ENCODE measurements around the gene PSD4. TPM values are rescaled to one million over a fixed set of nuclear protein-coding genes. Genes with fewer than 3 reads are reported as not detected.

Gene PSD4
- polyA plus RNA-seq, 1 donor from 2014 or later = 0.67 TPM

GRCh38 chr2:113150258-113150601, 23.5 kb upstream of the PSD4 start:
- no peaks in the 10 kb centered on the region for H3K79me2 ChIP-seq (replicated peaks; ENCODE audit: insufficient read depth, low read length)
- H3K9me3 ChIP-seq (ENCODE audit: low read length) = no peaks in the 10 kb centered on the region
- H3K9ac ChIP-seq (ENCODE audit: low read length) = no peak overlapping the region
- H3K4me2 ChIP-seq (ENCODE audit: low read length) = no peak overlapping the region
- no peaks in the 10 kb centered on the region for H4K20me1 ChIP-seq (ENCODE audit: insufficient read depth)
- no peak overlapping the region for H2AFZ ChIP-seq (ENCODE audit: low read depth, low read length)
- no peaks in the 10 kb centered on the region for H3K27me3 ChIP-seq (ENCODE audit: insufficient read depth, low read depth, low read length)
- no peaks in the 10 kb centered on the region for H3K9me2 ChIP-seq (ENCODE audit: insufficient read depth, low read length)
- no peaks in the 10 kb centered on the region for H3K36me3 ChIP-seq (ENCODE audit: insufficient read depth, low read length)
- no peak for TF ChIP-seq EP300 (conservative IDR thresholded peaks at IDR 0.05; ENCODE audit: poor library complexity, severe bottlenecking)
- TF ChIP-seq, protein P1, sequence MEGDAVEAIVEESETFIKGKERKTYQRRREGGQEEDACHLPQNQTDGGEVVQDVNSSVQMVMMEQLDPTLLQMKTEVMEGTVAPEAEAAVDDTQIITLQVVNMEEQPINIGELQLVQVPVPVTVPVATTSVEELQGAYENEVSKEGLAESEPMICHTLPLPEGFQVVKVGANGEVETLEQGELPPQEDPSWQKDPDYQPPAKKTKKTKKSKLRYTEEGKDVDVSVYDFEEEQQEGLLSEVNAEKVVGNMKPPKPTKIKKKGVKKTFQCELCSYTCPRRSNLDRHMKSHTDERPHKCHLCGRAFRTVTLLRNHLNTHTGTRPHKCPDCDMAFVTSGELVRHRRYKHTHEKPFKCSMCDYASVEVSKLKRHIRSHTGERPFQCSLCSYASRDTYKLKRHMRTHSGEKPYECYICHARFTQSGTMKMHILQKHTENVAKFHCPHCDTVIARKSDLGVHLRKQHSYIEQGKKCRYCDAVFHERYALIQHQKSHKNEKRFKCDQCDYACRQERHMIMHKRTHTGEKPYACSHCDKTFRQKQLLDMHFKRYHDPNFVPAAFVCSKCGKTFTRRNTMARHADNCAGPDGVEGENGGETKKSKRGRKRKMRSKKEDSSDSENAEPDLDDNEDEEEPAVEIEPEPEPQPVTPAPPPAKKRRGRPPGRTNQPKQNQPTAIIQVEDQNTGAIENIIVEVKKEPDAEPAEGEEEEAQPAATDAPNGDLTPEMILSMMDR (IDR thresholded peaks at IDR 0.05; ENCODE audit: poor library complexity, severe bottlenecking) = no peak
- TF ChIP-seq, protein P2, sequence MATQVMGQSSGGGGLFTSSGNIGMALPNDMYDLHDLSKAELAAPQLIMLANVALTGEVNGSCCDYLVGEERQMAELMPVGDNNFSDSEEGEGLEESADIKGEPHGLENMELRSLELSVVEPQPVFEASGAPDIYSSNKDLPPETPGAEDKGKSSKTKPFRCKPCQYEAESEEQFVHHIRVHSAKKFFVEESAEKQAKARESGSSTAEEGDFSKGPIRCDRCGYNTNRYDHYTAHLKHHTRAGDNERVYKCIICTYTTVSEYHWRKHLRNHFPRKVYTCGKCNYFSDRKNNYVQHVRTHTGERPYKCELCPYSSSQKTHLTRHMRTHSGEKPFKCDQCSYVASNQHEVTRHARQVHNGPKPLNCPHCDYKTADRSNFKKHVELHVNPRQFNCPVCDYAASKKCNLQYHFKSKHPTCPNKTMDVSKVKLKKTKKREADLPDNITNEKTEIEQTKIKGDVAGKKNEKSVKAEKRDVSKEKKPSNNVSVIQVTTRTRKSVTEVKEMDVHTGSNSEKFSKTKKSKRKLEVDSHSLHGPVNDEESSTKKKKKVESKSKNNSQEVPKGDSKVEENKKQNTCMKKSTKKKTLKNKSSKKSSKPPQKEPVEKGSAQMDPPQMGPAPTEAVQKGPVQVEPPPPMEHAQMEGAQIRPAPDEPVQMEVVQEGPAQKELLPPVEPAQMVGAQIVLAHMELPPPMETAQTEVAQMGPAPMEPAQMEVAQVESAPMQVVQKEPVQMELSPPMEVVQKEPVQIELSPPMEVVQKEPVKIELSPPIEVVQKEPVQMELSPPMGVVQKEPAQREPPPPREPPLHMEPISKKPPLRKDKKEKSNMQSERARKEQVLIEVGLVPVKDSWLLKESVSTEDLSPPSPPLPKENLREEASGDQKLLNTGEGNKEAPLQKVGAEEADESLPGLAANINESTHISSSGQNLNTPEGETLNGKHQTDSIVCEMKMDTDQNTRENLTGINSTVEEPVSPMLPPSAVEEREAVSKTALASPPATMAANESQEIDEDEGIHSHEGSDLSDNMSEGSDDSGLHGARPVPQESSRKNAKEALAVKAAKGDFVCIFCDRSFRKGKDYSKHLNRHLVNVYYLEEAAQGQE (IDR thresholded peaks at IDR 0.05; ENCODE audit: borderline replicate concordance) = no peak
- TF ChIP-seq SMC3 (conservative IDR thresholded peaks at IDR 0.05; ENCODE audit: poor library complexity) = no peak
- TF ChIP-seq MXI1 (conservative IDR thresholded peaks at IDR 0.05; ENCODE audit: poor library complexity, severe bottlenecking) = no peak
- no peak for TF ChIP-seq TAF1 (IDR thresholded peaks at IDR 0.05; ENCODE audit: low read depth)
- no peak for TF ChIP-seq EZH2 (IDR thresholded peaks at IDR 0.05; ENCODE audit: borderline replicate concordance, insufficient read depth, low read length, poor library complexity, severe bottlenecking)
- TF ChIP-seq RAD21 (conservative IDR thresholded peaks at IDR 0.05) = no peak
- TF ChIP-seq POLR2AphosphoS5 (IDR thresholded peaks at IDR 0.05) = no peak
- no peaks in the 10 kb centered on the region for H3F3A ChIP-seq (ENCODE audit: insufficient read depth, low read length, poor library complexity, severe bottlenecking)
- no peak overlapping the region for H3K27ac ChIP-seq (ENCODE audit: low read length)
- H3K4me3 ChIP-seq (ENCODE audit: low read length) = no peak overlapping the region

DNA sequence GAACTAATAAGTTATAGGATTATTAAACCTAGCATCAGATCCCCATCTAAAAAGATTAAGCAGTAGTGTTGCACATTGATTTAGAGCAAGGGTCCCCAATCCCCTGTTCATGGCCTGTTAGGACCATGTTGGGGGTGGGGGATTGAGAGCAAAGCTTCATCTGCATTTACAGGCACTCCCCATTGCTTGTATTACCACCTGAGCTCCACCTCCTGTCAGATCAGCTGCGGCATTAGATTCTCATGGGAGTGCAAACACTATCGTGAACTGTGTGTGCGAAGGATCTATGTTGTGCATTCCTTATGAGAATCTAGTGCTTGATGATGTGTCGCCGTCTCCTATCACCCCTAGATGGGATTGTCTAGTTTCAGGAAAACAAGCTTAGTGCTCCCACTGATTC, 18.4 kb upstream of the PSD4 start:
- peaks cover 4% of the 10 kb centered on the region for H3F3A ChIP-seq (ENCODE audit: insufficient read depth, low read length, poor library complexity, severe bottlenecking)
- TF ChIP-seq EZH2 (IDR thresholded peaks at IDR 0.05; ENCODE audit: borderline replicate concordance, insufficient read depth, low read length, poor library complexity, severe bottlenecking) (no peak), EP300 (conservative IDR thresholded peaks at IDR 0.05; ENCODE audit: poor library complexity, severe bottlenecking) (no peak), SMC3 (conservative IDR thresholded peaks at IDR 0.05; ENCODE audit: poor library complexity) (no peak), RAD21 (conservative IDR thresholded peaks at IDR 0.05) (no peak), MXI1 (conservative IDR thresholded peaks at IDR 0.05; ENCODE audit: poor library complexity, severe bottlenecking) (no peak), POLR2AphosphoS5 (IDR thresholded peaks at IDR 0.05) (no peak), TAF1 (IDR thresholded peaks at IDR 0.05; ENCODE audit: low read depth) (no peak)
- TF ChIP-seq, protein P1 (IDR thresholded peaks at IDR 0.05; ENCODE audit: poor library complexity, severe bottlenecking) = no peak
- TF ChIP-seq, protein P2 (IDR thresholded peaks at IDR 0.05; ENCODE audit: borderline replicate concordance) = no peak

More for the DNA sequence above, 18.4 kb upstream of the PSD4 start:
- Histone ChIP-seq H3K36me3 (ENCODE audit: insufficient read depth, low read length) (no peaks in the 10 kb centered on the region), H3K9ac (ENCODE audit: low read length) (no peak overlapping the region), H2AFZ (ENCODE audit: low read depth, low read length) (no peak overlapping the region), H3K79me2 (replicated peaks; ENCODE audit: insufficient read depth, low read length) (no peaks in the 10 kb centered on the region), H3K9me3 (ENCODE audit: low read length) (no peaks in the 10 kb centered on the region), H3K27ac (ENCODE audit: low read length) (no peak overlapping the region), H3K4me3 (ENCODE audit: low read length) (no peak overlapping the region), H3K9me2 (ENCODE audit: insufficient read depth, low read length) (no peaks in the 10 kb centered on the region), H3K4me2 (ENCODE audit: low read length) (no peak overlapping the region), H3K27me3 (ENCODE audit: insufficient read depth, low read depth, low read length) (peaks cover 23% of the 10 kb centered on the region), H4K20me1 (ENCODE audit: insufficient read depth) (no peaks in the 10 kb centered on the region)
